NK-92 (cell line): ENCODE data around the gene GFOD1.
"Not testable (repeated sequence)": the region's sequence is repeated elsewhere in the genome, so short reads cannot be mapped to it uniquely, and the experiment has no call there.

Experiments
- DNase-seq: peaks from one replicate; lab custom pipeline; 2025; ENCODE audit not compliant: unreplicated experiment; lab: John Stamatoyannopoulos, UW

GFOD1 gene

GRCh38 chr6:13466304-13467215 is 20.8 kb downstream of the GFOD1 start:
- DNase-seq, result no peak

GRCh38 chr6:13465734-13466133 is 21.7 kb downstream of the GFOD1 start:
- no peak for DNase-seq

GRCh38 chr6:13463941-13464340 is 23.5 kb downstream of the GFOD1 start:
- DNase-seq, result no peak

GRCh38 chr6:13463328-13463717 is 24.1 kb downstream of the GFOD1 start:
- no peak for DNase-seq

- DNase-seq, result no peak
These were observed 24.7 kb downstream of the GFOD1 start for GRCh38 chr6:13462458-13463327.

GRCh38 chr6:13461805-13462204 is 25.6 kb downstream of the GFOD1 start:
- no peak for DNase-seq

GRCh38 chr6:13461307-13461706 is 26.1 kb downstream of the GFOD1 start:
- no peak for DNase-seq

- DNase-seq, result not testable (repeated sequence)
These were observed 27.1 kb downstream of the GFOD1 start for GRCh38 chr6:13460289-13460688.

GRCh38 chr6:13457577-13457976 is 29.8 kb downstream of the GFOD1 start:
- no peak for DNase-seq

GRCh38 chr6:13455552-13455966 is 31.8 kb downstream of the GFOD1 start:
- no peak for DNase-seq

GRCh38 chr6:13454286-13455221 is 32.8 kb downstream of the GFOD1 start:
- no peak for DNase-seq

- DNase-seq, result no peak
These were observed 33.6 kb downstream of the GFOD1 start for GRCh38 chr6:13453771-13454251.

GRCh38 chr6:13453153-13453552 is 34.2 kb downstream of the GFOD1 start:
- DNase-seq, result no peak

- DNase-seq, result no peak
These were observed 34.9 kb downstream of the GFOD1 start for GRCh38 chr6:13452346-13453117.

- DNase-seq, result no peak
These were observed 36.1 kb downstream of the GFOD1 start for GRCh38 chr6:13451181-13451895.

- no peak for DNase-seq
These were observed 36.8 kb downstream of the GFOD1 start for GRCh38 chr6:13450628-13451027.

GRCh38 chr6:13447949-13448724 is 39.3 kb downstream of the GFOD1 start:
- DNase-seq, result no peak

- DNase-seq, result no peak
These were observed 41.0 kb downstream of the GFOD1 start for GRCh38 chr6:13446381-13446780.

GRCh38 chr6:13445744-13446115 is 41.7 kb downstream of the GFOD1 start:
- no peak for DNase-seq
